Mesothelial cell of epicardium (in vitro differentiated cells): ENCODE measurements around the gene SPNS3. TPM values are rescaled to one million over a fixed set of nuclear protein-coding genes. Genes with fewer than 3 reads are reported as not detected.

ENCODE experiments used
- DNase-seq, 2 experiments: peaks; one replicate each; pipeline ENCODE4 v3.0.0; 2021; ENCODE audit warnings: low spot score in 2 of 2; ENCODE audit not compliant: unreplicated experiment in 2 of 2
- H3K27ac Mint-ChIP-seq: 2 replicates; pipeline ENCODE4 v1.8.0; 2021; ENCODE audit warnings: mixed read lengths
- H3K27me3 Mint-ChIP-seq: 2 replicates; pipeline ENCODE4 v1.8.0; 2021; ENCODE audit warnings: low read depth, mixed read lengths
- H3K36me3 Mint-ChIP-seq: 2 replicates; pipeline ENCODE4 v1.8.0; 2021; ENCODE audit warnings: mixed read lengths
- H3K4me1 Mint-ChIP-seq: 2 replicates; pipeline ENCODE4 v1.8.0; 2021; ENCODE audit warnings: mixed read lengths
- H3K4me3 Mint-ChIP-seq: 2 replicates; pipeline ENCODE4 v1.8.0; 2021; ENCODE audit warnings: mild to moderate bottlenecking, moderate library complexity, mixed read lengths
- H3K9me3 Mint-ChIP-seq: 2 replicates; pipeline ENCODE4 v1.8.0; 2021; ENCODE audit warnings: mixed read lengths
- total RNA-seq: library from RNA; stranded (reverse); gene quantifications from 3 replicates; pipeline ENCODE4 v1.2.1, GENCODE V29; 2021
- TF ChIP-seq, protein P1 (sequence below): fragments of 200-600 bp; sonication (generic); IDR thresholded peaks from one replicate; pipeline ENCODE4 v1.5.0; 2021; ENCODE audit warnings: antibody characterized with exemption; ENCODE audit not compliant: unreplicated experiment

SPNS3 gene, protein sequence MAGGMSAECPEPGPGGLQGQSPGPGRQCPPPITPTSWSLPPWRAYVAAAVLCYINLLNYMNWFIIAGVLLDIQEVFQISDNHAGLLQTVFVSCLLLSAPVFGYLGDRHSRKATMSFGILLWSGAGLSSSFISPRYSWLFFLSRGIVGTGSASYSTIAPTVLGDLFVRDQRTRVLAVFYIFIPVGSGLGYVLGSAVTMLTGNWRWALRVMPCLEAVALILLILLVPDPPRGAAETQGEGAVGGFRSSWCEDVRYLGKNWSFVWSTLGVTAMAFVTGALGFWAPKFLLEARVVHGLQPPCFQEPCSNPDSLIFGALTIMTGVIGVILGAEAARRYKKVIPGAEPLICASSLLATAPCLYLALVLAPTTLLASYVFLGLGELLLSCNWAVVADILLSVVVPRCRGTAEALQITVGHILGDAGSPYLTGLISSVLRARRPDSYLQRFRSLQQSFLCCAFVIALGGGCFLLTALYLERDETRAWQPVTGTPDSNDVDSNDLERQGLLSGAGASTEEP
- total RNA-seq, result not detected in 3 replicates

GRCh38 chr17:4433515-4434031 lies at the start of gene SPNS3:
Gene SPNS3, plus strand, starts transcription at chr17:4433940. Its CDS starts 28 bp downstream, at chr17:4433968.
- DNase-seq, result no peak
- Mint-ChIP-seq H3K9me3 (no peaks in the 10 kb centered on the region), H3K4me3 (no peak within 1 kb of the TSS), H3K36me3 (no peaks in the 10 kb centered on the region), H3K27ac (no peak within 1 kb of the TSS), H3K27me3 (peaks cover 22% of the 10 kb centered on the region), H3K4me1 (no peaks in the 10 kb centered on the region)
- TF ChIP-seq, protein P1, sequence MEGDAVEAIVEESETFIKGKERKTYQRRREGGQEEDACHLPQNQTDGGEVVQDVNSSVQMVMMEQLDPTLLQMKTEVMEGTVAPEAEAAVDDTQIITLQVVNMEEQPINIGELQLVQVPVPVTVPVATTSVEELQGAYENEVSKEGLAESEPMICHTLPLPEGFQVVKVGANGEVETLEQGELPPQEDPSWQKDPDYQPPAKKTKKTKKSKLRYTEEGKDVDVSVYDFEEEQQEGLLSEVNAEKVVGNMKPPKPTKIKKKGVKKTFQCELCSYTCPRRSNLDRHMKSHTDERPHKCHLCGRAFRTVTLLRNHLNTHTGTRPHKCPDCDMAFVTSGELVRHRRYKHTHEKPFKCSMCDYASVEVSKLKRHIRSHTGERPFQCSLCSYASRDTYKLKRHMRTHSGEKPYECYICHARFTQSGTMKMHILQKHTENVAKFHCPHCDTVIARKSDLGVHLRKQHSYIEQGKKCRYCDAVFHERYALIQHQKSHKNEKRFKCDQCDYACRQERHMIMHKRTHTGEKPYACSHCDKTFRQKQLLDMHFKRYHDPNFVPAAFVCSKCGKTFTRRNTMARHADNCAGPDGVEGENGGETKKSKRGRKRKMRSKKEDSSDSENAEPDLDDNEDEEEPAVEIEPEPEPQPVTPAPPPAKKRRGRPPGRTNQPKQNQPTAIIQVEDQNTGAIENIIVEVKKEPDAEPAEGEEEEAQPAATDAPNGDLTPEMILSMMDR, result no peak

- no peak for DNase-seq
- no peak overlapping the region for H3K4me3 Mint-ChIP-seq
- H3K27me3 Mint-ChIP-seq, result no peaks in the 10 kb centered on the region
- H3K9me3 Mint-ChIP-seq, result no peaks in the 10 kb centered on the region
- no peaks in the 10 kb centered on the region for H3K36me3 Mint-ChIP-seq
- H3K27ac Mint-ChIP-seq, result no peak overlapping the region
- TF ChIP-seq, protein P1, result no peak
- peaks cover 8% of the 10 kb centered on the region for H3K4me1 Mint-ChIP-seq
These were observed 47.3 kb upstream of the SPNS3 start for GRCh38 chr17:4386406-4386805.

DNA sequence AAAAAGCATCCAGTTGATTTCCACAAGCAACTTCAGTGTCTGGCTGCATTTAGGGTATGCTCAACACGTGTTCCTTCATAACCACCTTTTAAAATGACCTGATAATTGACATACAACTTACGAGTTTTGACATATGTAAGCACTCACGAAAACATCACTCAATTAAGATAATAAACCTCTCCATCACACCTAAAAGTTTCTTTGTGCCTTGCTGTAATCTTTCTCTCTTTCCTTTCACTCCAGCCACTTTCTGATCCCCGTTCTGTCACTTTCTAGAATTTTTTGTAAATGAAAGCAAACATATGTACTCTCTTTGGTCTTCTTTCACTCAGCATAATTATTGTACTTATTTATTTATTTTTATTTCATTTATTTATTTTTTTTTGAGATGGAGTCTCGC lies 46.6 kb upstream of the SPNS3 start:
- Mint-ChIP-seq H3K9me3 (no peaks in the 10 kb centered on the region), H3K36me3 (no peaks in the 10 kb centered on the region), H3K27ac (no peak overlapping the region), H3K4me1 (peaks cover 8% of the 10 kb centered on the region), H3K4me3 (no peak overlapping the region), H3K27me3 (no peaks in the 10 kb centered on the region)
- TF ChIP-seq, protein P1, result no peak
- no peak for DNase-seq

GRCh38 chr17:4389079-4389478 lies 44.7 kb upstream of the SPNS3 start:
- Mint-ChIP-seq H3K4me1 (peaks cover 12% of the 10 kb centered on the region), H3K4me3 (no peak overlapping the region), H3K9me3 (no peaks in the 10 kb centered on the region), H3K36me3 (no peaks in the 10 kb centered on the region), H3K27me3 (no peaks in the 10 kb centered on the region), H3K27ac (peak overlapping the region; percentile 83)
- TF ChIP-seq, protein P1, result no peak
- DNase-seq, result no peak

DNA sequence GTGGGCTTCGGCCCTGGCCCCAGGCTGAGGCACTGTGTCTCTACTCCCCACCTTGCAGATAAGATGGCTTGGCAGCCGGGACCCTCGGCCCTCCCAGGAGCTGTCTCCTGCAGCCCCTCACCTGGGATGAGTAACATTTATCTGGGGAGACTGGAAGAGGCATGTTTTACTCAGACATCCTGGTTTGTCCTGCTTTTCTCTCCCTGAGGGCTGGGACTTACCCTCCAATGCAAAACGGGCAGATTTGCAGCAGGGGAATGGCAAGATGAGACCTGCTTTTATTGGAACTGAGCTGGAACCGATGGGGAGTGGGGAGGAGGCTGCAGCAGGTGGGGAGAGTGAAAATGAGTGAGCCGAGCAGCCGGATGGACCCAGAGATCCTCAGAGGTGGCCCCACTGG lies 39.9 kb upstream of the SPNS3 start:
- Mint-ChIP-seq H3K36me3 (no peaks in the 10 kb centered on the region), H3K9me3 (no peaks in the 10 kb centered on the region), H3K27me3 (peaks cover 1% of the 10 kb centered on the region), H3K4me3 (peak overlapping the region; percentile 11), H3K4me1 (peaks cover 24% of the 10 kb centered on the region), H3K27ac (peak overlapping the region; percentile 71)
- DNase-seq, result no peak
- TF ChIP-seq, protein P1, result no peak
